Keratinocyte (primary cell): ENCODE measurements around the gene BEX3. TPM values are rescaled to one million over a fixed set of nuclear protein-coding genes. Genes with fewer than 3 reads are reported as not detected.

Experiments used
- DNase-seq: peaks from one replicate; pipeline ENCODE4 v3.0.0-alpha.2; 2011; ENCODE audit warnings: low read depth, missing footprints, low spot score
- FAIRE-seq: peaks from 2 replicates; lab custom pipeline; 2011; peaks lifted over from hg19 to GRCh38; lab: Jason Lieb, UNC
- H2AFZ ChIP-seq: 2 replicates; pipeline ENCODE4 v1.6.0; 2012; ENCODE audit warnings: low read length, control low read depth, inconsistent platforms; ENCODE audit not compliant: control insufficient read depth
- H3K27ac ChIP-seq: 2 replicates; pipeline ENCODE4 v1.5.1; 2011; ENCODE audit warnings: low read length; ENCODE audit not compliant: control insufficient read depth, insufficient read depth
- H3K27me3 ChIP-seq: 3 replicates; pipeline ENCODE4 v1.6.0; 2011; ENCODE audit warnings: low read length; ENCODE audit not compliant: control insufficient read depth, insufficient read depth; ENCODE audit errors: extremely low read depth
- H3K36me3 ChIP-seq, 2 experiments: 2 replicates in 1 of 2; 3 replicates in 1 of 2; pipeline ENCODE4 v1.5.1; 2011; ENCODE audit warnings: low read length in 2 of 2, mild to moderate bottlenecking in 1 of 2; ENCODE audit not compliant: control insufficient read depth in 2 of 2, insufficient read depth in 2 of 2; ENCODE audit errors: extremely low read depth in 1 of 2
- H3K4me1 ChIP-seq: 3 replicates; pipeline ENCODE4 v1.5.1; 2011; ENCODE audit warnings: low read length; ENCODE audit not compliant: control insufficient read depth, insufficient read depth; ENCODE audit errors: extremely low read depth
- H3K4me2 ChIP-seq: 3 replicates; pipeline ENCODE4 v1.6.0; 2011; ENCODE audit warnings: low read depth, low read length; ENCODE audit not compliant: control insufficient read depth, insufficient read depth; ENCODE audit errors: extremely low read depth
- H3K4me3 ChIP-seq, 3 experiments: fragments of 200-600 bp in 1 of 3; sonication (generic) in 1 of 3; 2 replicates in 2 of 3; 3 replicates in 1 of 3; pipeline ENCODE4 v1.5.1; 2011 to 2016; ENCODE audit warnings: low read length in 3 of 3, mild to moderate bottlenecking in 3 of 3, control low read depth in 2 of 3, inconsistent platforms in 1 of 3, low read depth in 1 of 3, mixed read lengths in 1 of 3, mixed run types in 1 of 3, moderate library complexity in 1 of 3; ENCODE audit not compliant: control insufficient read depth in 2 of 3, insufficient read depth in 2 of 3; ENCODE audit errors: extremely low read depth in 1 of 3
- H3K79me2 ChIP-seq: 2 replicates; pipeline ENCODE4 v1.6.0; 2012; ENCODE audit warnings: low read length; ENCODE audit not compliant: control insufficient read depth, insufficient read depth
- H3K9ac ChIP-seq: 3 replicates; pipeline ENCODE4 v1.6.0; 2011; ENCODE audit warnings: low read length; ENCODE audit not compliant: control insufficient read depth, insufficient read depth; ENCODE audit errors: extremely low read depth
- H3K9me1 ChIP-seq: 3 replicates; pipeline ENCODE4 v1.6.0; 2011; ENCODE audit warnings: low read length; ENCODE audit not compliant: control insufficient read depth, insufficient read depth; ENCODE audit errors: extremely low read depth
- H3K9me3 ChIP-seq: 2 replicates; pipeline ENCODE4 v1.5.1; 2012; ENCODE audit warnings: low read depth, low read length; ENCODE audit not compliant: control insufficient read depth
- H4K20me1 ChIP-seq: 3 replicates; pipeline ENCODE4 v1.6.0; 2011; ENCODE audit warnings: low read length; ENCODE audit not compliant: control insufficient read depth, insufficient read depth; ENCODE audit errors: extremely low read depth
- CTCF ChIP-seq, 3 experiments: IDR thresholded peaks in 1 of 3; conservative IDR thresholded peaks in 1 of 3; optimal IDR thresholded peaks in 1 of 3; 2 replicates in 2 of 3; 3 replicates in 1 of 3; pipeline versions ENCODE3 to v1.5.1; 2011; ENCODE audit warnings: low read length in 3 of 3, mild to moderate bottlenecking in 3 of 3, moderate library complexity in 2 of 3, control low read depth in 1 of 3, inconsistent platforms in 1 of 3; ENCODE audit not compliant: insufficient read depth in 2 of 3; ENCODE audit errors: extremely low read depth in 1 of 3
- EZH2 ChIP-seq: IDR thresholded peaks from one replicate; pipeline ENCODE4 v1.6.1; 2012; ENCODE audit warnings: inconsistent platforms, mild to moderate bottlenecking, low read length, moderate library complexity
- dilution Hi-C: fragments of 300-500 bp; cut with MboI; formaldehyde crosslinking; loops from one replicate; pipeline ENCODE4 v1.7.0; 2020; ENCODE audit warnings: low sequenced_read_pairs; ENCODE audit not compliant: extremely low pct_ligation_motif_present
- polyA plus RNA-seq, 5 experiments: library from polyadenylated mRNA; depleted of rRNA in 3 of 5; stranded (reverse) in 3 of 5; stranded (forward) in 1 of 5; unstranded in 1 of 5; fragments of >200 nt; gene quantifications; 1 replicate in 1 of 5; 2 replicates in 3 of 5; 3 replicates in 1 of 5; pipeline versions ENCODE4 v1.2.1 to v1.2.3, GENCODE V29; 2011 to 2012; ENCODE audit warnings: missing spikeins in 2 of 5, low read depth in 1 of 5, low replicate concordance in 1 of 5

Gene BEX3
- polyA plus RNA-seq, 1 donor (not counting 4 experiments of a cell fraction or from before 2014, with no cell fraction given), result 264 TPM

DNA sequence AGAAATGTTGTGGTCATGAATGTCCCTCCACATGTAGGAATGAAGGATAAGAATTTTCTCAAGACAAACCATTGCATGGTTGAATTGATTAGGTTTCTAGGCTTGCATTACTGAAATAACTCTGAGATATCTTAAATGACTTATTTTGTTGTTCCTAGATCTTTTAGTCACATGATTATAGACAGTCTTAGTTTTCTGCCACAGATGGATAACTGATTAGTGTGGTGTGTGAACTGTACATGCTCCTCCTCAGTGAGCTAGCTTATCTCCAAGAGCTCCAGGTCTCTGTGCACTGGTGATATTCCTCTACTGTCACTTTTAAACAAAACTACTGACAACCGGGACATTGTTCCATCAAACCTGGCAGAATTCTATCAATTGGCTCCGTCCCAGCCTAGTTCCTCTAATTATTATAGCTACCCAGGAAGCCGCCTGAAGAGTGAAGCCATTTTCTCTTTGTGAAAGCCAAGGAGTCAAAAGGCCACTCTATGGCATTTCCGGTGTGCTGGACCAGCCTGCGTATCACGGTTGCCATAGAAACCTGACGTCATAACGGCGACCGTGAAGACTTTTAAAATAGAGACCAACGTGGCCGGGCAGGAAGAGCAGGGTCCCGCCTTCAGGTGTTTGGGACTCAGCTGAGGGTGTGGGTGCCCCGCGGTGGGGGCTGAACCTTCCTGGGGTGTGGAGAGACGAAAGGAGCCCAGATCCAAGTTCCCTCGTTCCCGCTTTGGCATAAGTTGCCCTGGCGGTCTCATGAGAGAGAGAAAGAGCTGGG lies 28.1 kb downstream of the BEX3 start:
- dilution Hi-C loops, result no loop called here
- peak overlapping the region; percentile 50 for H3K9ac ChIP-seq
- H3K27ac ChIP-seq, result no peak overlapping the region
- H3K9me3 ChIP-seq, result no peaks in the 10 kb centered on the region
- no peaks in the 10 kb centered on the region for H3K4me1 ChIP-seq
- peak overlapping the region; percentile 65 for H3K4me2 ChIP-seq
- no peak for FAIRE-seq
- H3K9me1 ChIP-seq, result no peaks in the 10 kb centered on the region
- H4K20me1 ChIP-seq, result no peaks in the 10 kb centered on the region
- no peaks in the 10 kb centered on the region for H3K79me2 ChIP-seq
- H2AFZ ChIP-seq, result peak overlapping the region; percentile 71
- H3K27me3 ChIP-seq, result no peaks in the 10 kb centered on the region
- TF ChIP-seq CTCF (optimal IDR thresholded peaks at IDR 0.05 in 1 of 3, IDR thresholded peaks at IDR 0.05 in 1 of 3, conservative IDR thresholded peaks at IDR 0.05 in 1 of 3; ENCODE audit: extremely low read depth in 1 of 3, insufficient read depth in 2 of 3, low read length in 3 of 3) (no peak), EZH2 (no peak)
- no peaks in the 10 kb centered on the region for H3K36me3 ChIP-seq
- H3K4me3 ChIP-seq, result peak overlapping the region; percentile 41 to 71 (median 57)
- DNase-seq, result no peak

DNA sequence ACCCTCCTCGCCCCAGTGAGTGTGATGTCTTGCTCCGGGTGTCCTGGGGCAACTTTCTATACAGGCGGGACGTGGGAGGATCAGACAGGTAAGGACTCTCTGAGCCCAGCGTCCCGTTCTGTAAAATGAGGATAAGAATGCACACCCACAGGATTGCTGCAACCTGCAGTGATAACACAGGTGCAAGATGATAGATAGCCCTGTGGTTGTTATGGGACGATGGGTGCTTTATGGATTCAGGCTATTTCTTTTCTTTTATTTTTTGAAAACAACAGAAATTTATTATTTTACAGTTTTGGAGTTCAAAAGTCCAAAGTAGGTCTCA lies 28.6 kb downstream of the BEX3 start:
- no peaks in the 10 kb centered on the region for H4K20me1 ChIP-seq
- no peak for FAIRE-seq
- H3K27ac ChIP-seq, result no peak overlapping the region
- H3K4me1 ChIP-seq, result no peaks in the 10 kb centered on the region
- H3K9ac ChIP-seq, result peak overlapping the region; percentile 50
- dilution Hi-C loops, result no loop called here
- TF ChIP-seq CTCF (optimal IDR thresholded peaks at IDR 0.05 in 1 of 3, IDR thresholded peaks at IDR 0.05 in 1 of 3, conservative IDR thresholded peaks at IDR 0.05 in 1 of 3; ENCODE audit: extremely low read depth in 1 of 3, insufficient read depth in 2 of 3, low read length in 3 of 3) (no peak), EZH2 (no peak)
- H3K9me3 ChIP-seq, result no peaks in the 10 kb centered on the region
- no peaks in the 10 kb centered on the region for H3K27me3 ChIP-seq
- peak overlapping the region; percentile 41 to 71 (median 57) for H3K4me3 ChIP-seq
- H3K9me1 ChIP-seq, result no peaks in the 10 kb centered on the region
- H3K79me2 ChIP-seq, result no peaks in the 10 kb centered on the region
- H3K36me3 ChIP-seq, result no peaks in the 10 kb centered on the region
- no peak for DNase-seq
- peak overlapping the region; percentile 65 for H3K4me2 ChIP-seq
- H2AFZ ChIP-seq, result peak overlapping the region; percentile 71
